Middle frontal gyrus (tissue), 1 donor: ENCODE data around the gene UBXN10.

ENCODE experiments used
- DNase-seq: peaks from one replicate; pipeline ENCODE4 v3.0.0-alpha.2; 2015; ENCODE audit warnings: low spot score; ENCODE audit errors: extremely low spot score

The UBXN10 gene

GRCh38 chr1:20234788-20235535 lies 49.1 kb downstream of the UBXN10 start:
- DNase-seq: no peak

GRCh38 chr1:20237646-20238045 lies 51.8 kb downstream of the UBXN10 start:
- DNase-seq: no peak

GRCh38 chr1:20240012-20240411 lies 54.1 kb downstream of the UBXN10 start:
- no peak for DNase-seq

GRCh38 chr1:20242890-20243479 lies 57.1 kb downstream of the UBXN10 start:
- DNase-seq: no peak
